ENCODE measurements around the gene BCAS1.

BCAS1 gene

GRCh38 chr20:53902968-53903651, 167.3 kb downstream of the BCAS1 start:
- ATAC-seq = no peak

GRCh38 chr20:53901497-53902096, 168.8 kb downstream of the BCAS1 start:
- ATAC-seq = no peak

GRCh38 chr20:53901064-53901463, 169.3 kb downstream of the BCAS1 start:
- no peak for ATAC-seq

GRCh38 chr20:53900380-53900999, 169.9 kb downstream of the BCAS1 start:
- ATAC-seq = peak in 1 of 2 donors; percentile 21

- peak; percentile 84 to 91 for ATAC-seq
Measured at GRCh38 chr20:53899351-53900167, 170.8 kb downstream of the BCAS1 start.

- ATAC-seq = no peak
Measured at GRCh38 chr20:53898556-53898931, 171.8 kb downstream of the BCAS1 start.

- ATAC-seq = no peak
Measured at GRCh38 chr20:53897884-53898555, 172.4 kb downstream of the BCAS1 start.

GRCh38 chr20:53896647-53897046, 173.7 kb downstream of the BCAS1 start:
- ATAC-seq = no peak

- ATAC-seq = no peak
Measured at GRCh38 chr20:53896041-53896440, 174.4 kb downstream of the BCAS1 start.

- no peak for ATAC-seq
Measured at GRCh38 chr20:53895385-53895755, 175.0 kb downstream of the BCAS1 start.

- no peak for ATAC-seq
Measured at GRCh38 chr20:53894707-53895384, 175.5 kb downstream of the BCAS1 start.
